NCI-H345 (cell line): ENCODE measurements around the gene EPAS1.

Experiments used
- DNase-seq: peaks from one replicate; lab custom pipeline; 2025; lab: John Stamatoyannopoulos, UW

Gene EPAS1

GRCh38 chr2:46302005-46302695 lies 4.9 kb downstream of the EPAS1 start:
- no peak for DNase-seq

- DNase-seq: no peak
Observed at GRCh38 chr2:46303233-46303632, 6.0 kb downstream of the EPAS1 start.

GRCh38 chr2:46303822-46304221 lies 6.6 kb downstream of the EPAS1 start:
- DNase-seq: no peak

- DNase-seq: no peak
Observed at GRCh38 chr2:46304635-46305034, 7.4 kb downstream of the EPAS1 start.

GRCh38 chr2:46305187-46305586 lies 8.0 kb downstream of the EPAS1 start:
- DNase-seq: no peak

GRCh38 chr2:46305767-46306166 lies 8.6 kb downstream of the EPAS1 start:
- no peak for DNase-seq

- peak; percentile 82 for DNase-seq
Observed at GRCh38 chr2:46306330-46306751, 9.1 kb downstream of the EPAS1 start.

- no peak for DNase-seq
Observed at GRCh38 chr2:46306988-46307655, 9.9 kb downstream of the EPAS1 start.

- peak; percentile 20 for DNase-seq
Observed at GRCh38 chr2:46308081-46308480, 10.9 kb downstream of the EPAS1 start.

GRCh38 chr2:46308629-46309028 lies 11.4 kb downstream of the EPAS1 start:
- no peak for DNase-seq

- DNase-seq: no peak
Observed at GRCh38 chr2:46309052-46309953, 12.1 kb downstream of the EPAS1 start.

- DNase-seq: no peak
Observed at GRCh38 chr2:46310446-46310845, 13.2 kb downstream of the EPAS1 start.

- DNase-seq: no peak
Observed at GRCh38 chr2:46311651-46312223, 14.5 kb downstream of the EPAS1 start.

- DNase-seq: no peak
Observed at GRCh38 chr2:46313063-46313462, 15.9 kb downstream of the EPAS1 start.

- no peak for DNase-seq
Observed at GRCh38 chr2:46314065-46314835, 17.0 kb downstream of the EPAS1 start.

GRCh38 chr2:46315103-46315890 lies 18.1 kb downstream of the EPAS1 start:
- DNase-seq: no peak

GRCh38 chr2:46317094-46317486 lies 19.9 kb downstream of the EPAS1 start:
- DNase-seq: no peak

GRCh38 chr2:46318579-46319460 lies 21.6 kb downstream of the EPAS1 start:
- no peak for DNase-seq

GRCh38 chr2:46319711-46320110 lies 22.5 kb downstream of the EPAS1 start:
- no peak for DNase-seq

- no peak for DNase-seq
Observed at GRCh38 chr2:46320141-46320567, 22.9 kb downstream of the EPAS1 start.
